Spleen (tissue), 7 donors: ENCODE data around the gene IL36RN.

Source experiments
- CTCF ChIP-seq, 11 experiments: fragments of 200-600 bp in 7 of 11; fragments of 450-650 bp in 4 of 11; sonication (generic) in 4 of 11; IDR thresholded peaks in 8 of 11; conservative IDR thresholded peaks in 3 of 11; 1 replicate in 7 of 11; 2 replicates in 4 of 11; pipeline versions ENCODE4 v1.4.0 to v1.8.0; 2016 to 2021; ENCODE audit warnings: antibody characterized with exemption in 11 of 11, inconsistent platforms in 4 of 11, mild to moderate bottlenecking in 1 of 11
- POLR2A ChIP-seq, 3 donors: fragments of 450-650 bp; IDR thresholded peaks; one replicate each; pipeline ENCODE4 v1.5.1; 2017; ENCODE audit warnings: antibody characterized with exemption in 3 of 3, mild to moderate bottlenecking in 1 of 3
- donor health status: DM: no; HTN: no; CAD: no; lungs with moderate emphysema.
- donor health status: DM: no; HTN: no; CAD: no.
- donor health status: DM: no; HTN: no; CAD: no.

- TF ChIP-seq CTCF (IDR thresholded peaks at IDR 0.05 in 8 of 11, conservative IDR thresholded peaks at IDR 0.05 in 3 of 11) (no peak), POLR2A (IDR thresholded peaks at IDR 0.05) (no peak)
These were observed 26.3 kb upstream of the IL36RN start for GRCh38 chr2:113032737-113033136.
